ENCODE results near the gene ZFYVE27. TPM values are rescaled to one million over a fixed set of nuclear protein-coding genes. Genes with fewer than 3 reads are reported as not detected.

Gene ZFYVE27
- total RNA-seq, 1 experiment from 2014 or later = 31.7 TPM

- no peak overlapping the region for H3K4me3 ChIP-seq (ENCODE audit: low read depth, low read length, poor library complexity, severe bottlenecking)
- peaks cover 12% of the 10 kb centered on the region for H3K4me1 ChIP-seq (ENCODE audit: insufficient read depth, low read length, poor library complexity, severe bottlenecking)
- no TSS peak for BruUV-seq (replicated peaks)
- H3K27me3 ChIP-seq (replicated peaks; ENCODE audit: insufficient read depth, low read depth, low read length, poor library complexity) = no peaks in the 10 kb centered on the region
- H3K9me3 ChIP-seq (ENCODE audit: low read depth, low read length, poor library complexity, severe bottlenecking) = no peaks in the 10 kb centered on the region
- intact Hi-C loops (cut with micrococcal nuclease; ENCODE audit: unreplicated experiment) = no loop called here
- CTCF ChIA-PET = no interaction called here
- H3K27ac ChIP-seq (ENCODE audit: low read depth, low read length, poor library complexity, severe bottlenecking) = no peak overlapping the region
- POLR2A ChIA-PET (ENCODE audit: low non-redundant PET) = no interaction called here
- TF ChIP-seq EZH2 (IDR thresholded peaks at IDR 0.05; ENCODE audit: borderline replicate concordance, low read depth, low read length, poor library complexity, severe bottlenecking) = no peak
- TF ChIP-seq CTCF (conservative IDR thresholded peaks at IDR 0.05; ENCODE audit: low read depth, low read length) = no peak
- no peak for DNase-seq (ENCODE audit: low spot score)
- no peaks in the 10 kb centered on the region for H3K36me3 ChIP-seq (ENCODE audit: insufficient read depth, low read length, poor library complexity, severe bottlenecking)
Measured at GRCh38 chr10:97779492-97779891, 42.6 kb downstream of the ZFYVE27 start.

- POLR2A ChIA-PET (ENCODE audit: low non-redundant PET) = no interaction called here
- Histone ChIP-seq H3K36me3 (ENCODE audit: insufficient read depth, low read length, poor library complexity, severe bottlenecking) (no peaks in the 10 kb centered on the region), H3K27me3 (replicated peaks; ENCODE audit: insufficient read depth, low read depth, low read length, poor library complexity) (no peaks in the 10 kb centered on the region), H3K27ac (ENCODE audit: low read depth, low read length, poor library complexity, severe bottlenecking) (no peak overlapping the region), H3K4me1 (ENCODE audit: insufficient read depth, low read length, poor library complexity, severe bottlenecking) (peaks cover 12% of the 10 kb centered on the region), H3K4me3 (ENCODE audit: low read depth, low read length, poor library complexity, severe bottlenecking) (no peak overlapping the region), H3K9me3 (ENCODE audit: low read depth, low read length, poor library complexity, severe bottlenecking) (no peaks in the 10 kb centered on the region)
- no peak for DNase-seq (ENCODE audit: low spot score)
- CTCF ChIA-PET = no interaction called here
- no TSS peak for BruUV-seq (replicated peaks)
- intact Hi-C loops (cut with micrococcal nuclease; ENCODE audit: unreplicated experiment) = no loop called here
- no peak for TF ChIP-seq EZH2 (IDR thresholded peaks at IDR 0.05; ENCODE audit: borderline replicate concordance, low read depth, low read length, poor library complexity, severe bottlenecking)
- no peak for TF ChIP-seq CTCF (conservative IDR thresholded peaks at IDR 0.05; ENCODE audit: low read depth, low read length)
Measured at GRCh38 chr10:97779975-97780374, 43.0 kb downstream of the ZFYVE27 start.

GRCh38 chr10:97780841-97781617 lies 44.1 kb downstream of the ZFYVE27 start:
- DNase-seq (ENCODE audit: low spot score) = no peak
- ChIA-PET CTCF (interaction anchor here (0.6 kb wide), 1 partner anchor 1410 kb away, joined by 3 read pairs; no protein-coding TSS in a partner anchor), POLR2A (ENCODE audit: low non-redundant PET) (no interaction called here)
- H3K4me3 ChIP-seq (ENCODE audit: low read depth, low read length, poor library complexity, severe bottlenecking) = no peak overlapping the region
- intact Hi-C loops (cut with micrococcal nuclease; ENCODE audit: unreplicated experiment) = no loop called here
- no peaks in the 10 kb centered on the region for H3K27me3 ChIP-seq (replicated peaks; ENCODE audit: insufficient read depth, low read depth, low read length, poor library complexity)
- H3K27ac ChIP-seq (ENCODE audit: low read depth, low read length, poor library complexity, severe bottlenecking) = no peak overlapping the region
- TF ChIP-seq CTCF (conservative IDR thresholded peaks at IDR 0.05; ENCODE audit: low read depth, low read length) (no peak), EZH2 (IDR thresholded peaks at IDR 0.05; ENCODE audit: borderline replicate concordance, low read depth, low read length, poor library complexity, severe bottlenecking) (no peak)
- no peaks in the 10 kb centered on the region for H3K36me3 ChIP-seq (ENCODE audit: insufficient read depth, low read length, poor library complexity, severe bottlenecking)
- no TSS peak for BruUV-seq (replicated peaks)
- peaks cover 12% of the 10 kb centered on the region for H3K4me1 ChIP-seq (ENCODE audit: insufficient read depth, low read length, poor library complexity, severe bottlenecking)
- no peaks in the 10 kb centered on the region for H3K9me3 ChIP-seq (ENCODE audit: low read depth, low read length, poor library complexity, severe bottlenecking)

Measured in A673 (cell line).